Measurements from ENCODE around the gene WSCD1. TPM values are rescaled to one million over a fixed set of nuclear protein-coding genes. Genes with fewer than 3 reads are reported as not detected.

The WSCD1 gene
- total RNA-seq, 2 donors from 2014 or later: not detected

- Mint-ChIP-seq H3K4me1 (no peaks in the 10 kb centered on the region), H3K27ac (no peak overlapping the region), H3K36me3 (ENCODE audit: low read depth) (no peaks in the 10 kb centered on the region), H3K9me3 (no peaks in the 10 kb centered on the region), H3K4me3 (no peak overlapping the region), H3K27me3 (peaks cover 8% of the 10 kb centered on the region)
- ATAC-seq (replicated peaks): no peak
Observed at GRCh38 chr17:6086603-6087400, 16.6 kb downstream of the WSCD1 start.

- Mint-ChIP-seq H3K9me3 (no peaks in the 10 kb centered on the region), H3K27ac (no peak overlapping the region), H3K27me3 (peaks cover 8% of the 10 kb centered on the region), H3K36me3 (ENCODE audit: low read depth) (no peaks in the 10 kb centered on the region), H3K4me1 (no peaks in the 10 kb centered on the region), H3K4me3 (no peak overlapping the region)
- ATAC-seq (replicated peaks): no peak
Observed at GRCh38 chr17:6088141-6088540, 18.0 kb downstream of the WSCD1 start.

- H3K4me1 Mint-ChIP-seq: no peaks in the 10 kb centered on the region
- no peak for ATAC-seq (replicated peaks)
- H3K36me3 Mint-ChIP-seq (ENCODE audit: low read depth): no peaks in the 10 kb centered on the region
- peaks cover 14% of the 10 kb centered on the region for H3K27me3 Mint-ChIP-seq
- H3K4me3 Mint-ChIP-seq: no peak overlapping the region
- no peak overlapping the region for H3K27ac Mint-ChIP-seq
- H3K9me3 Mint-ChIP-seq: no peaks in the 10 kb centered on the region
Observed at GRCh38 chr17:6090253-6090652, 20.1 kb downstream of the WSCD1 start.

- Mint-ChIP-seq H3K4me1 (no peaks in the 10 kb centered on the region), H3K27me3 (peaks cover 12% of the 10 kb centered on the region), H3K4me3 (no peak overlapping the region), H3K27ac (no peak overlapping the region), H3K9me3 (no peaks in the 10 kb centered on the region), H3K36me3 (ENCODE audit: low read depth) (no peaks in the 10 kb centered on the region)
- ATAC-seq (replicated peaks): no peak
Observed at GRCh38 chr17:6092182-6092902, 22.2 kb downstream of the WSCD1 start.

- Mint-ChIP-seq H3K4me1 (no peaks in the 10 kb centered on the region), H3K27ac (no peak overlapping the region), H3K9me3 (no peaks in the 10 kb centered on the region), H3K27me3 (peaks cover 8% of the 10 kb centered on the region), H3K36me3 (ENCODE audit: low read depth) (no peaks in the 10 kb centered on the region), H3K4me3 (no peak overlapping the region)
- no peak for ATAC-seq (replicated peaks)
Observed at GRCh38 chr17:6092903-6093468, 22.8 kb downstream of the WSCD1 start.

GRCh38 chr17:6094453-6094852 is 24.3 kb downstream of the WSCD1 start:
- Mint-ChIP-seq H3K4me3 (no peak overlapping the region), H3K4me1 (no peaks in the 10 kb centered on the region), H3K9me3 (no peaks in the 10 kb centered on the region), H3K36me3 (ENCODE audit: low read depth) (no peaks in the 10 kb centered on the region), H3K27ac (no peak overlapping the region), H3K27me3 (peaks cover 10% of the 10 kb centered on the region)
- ATAC-seq (replicated peaks): no peak

GRCh38 chr17:6094926-6095325 is 24.7 kb downstream of the WSCD1 start:
- Mint-ChIP-seq H3K4me1 (no peaks in the 10 kb centered on the region), H3K27me3 (peaks cover 10% of the 10 kb centered on the region), H3K4me3 (no peak overlapping the region), H3K9me3 (no peaks in the 10 kb centered on the region), H3K27ac (no peak overlapping the region), H3K36me3 (ENCODE audit: low read depth) (no peaks in the 10 kb centered on the region)
- no peak for ATAC-seq (replicated peaks)

GRCh38 chr17:6095501-6095900 is 25.3 kb downstream of the WSCD1 start:
- peaks cover 10% of the 10 kb centered on the region for H3K27me3 Mint-ChIP-seq
- H3K4me3 Mint-ChIP-seq: no peak overlapping the region
- ATAC-seq (replicated peaks): no peak

GRCh38 chr17:6096201-6097004 is 26.2 kb downstream of the WSCD1 start:
- Mint-ChIP-seq H3K4me1 (no peaks in the 10 kb centered on the region), H3K36me3 (ENCODE audit: low read depth) (no peaks in the 10 kb centered on the region), H3K27me3 (peaks cover 10% of the 10 kb centered on the region), H3K9me3 (no peaks in the 10 kb centered on the region), H3K27ac (no peak overlapping the region), H3K4me3 (no peak overlapping the region)
- no peak for ATAC-seq (replicated peaks)

More at GRCh38 chr17:6095501-6095900, 25.3 kb downstream of the WSCD1 start:
- no peaks in the 10 kb centered on the region for H3K9me3 Mint-ChIP-seq
- no peak overlapping the region for H3K27ac Mint-ChIP-seq
- no peaks in the 10 kb centered on the region for H3K36me3 Mint-ChIP-seq (ENCODE audit: low read depth)
- no peaks in the 10 kb centered on the region for H3K4me1 Mint-ChIP-seq

GRCh38 chr17:6097005-6097279 is 26.8 kb downstream of the WSCD1 start:
- H3K4me1 Mint-ChIP-seq: no peaks in the 10 kb centered on the region
- no peak overlapping the region for H3K4me3 Mint-ChIP-seq
- ATAC-seq (replicated peaks): no peak
- H3K27me3 Mint-ChIP-seq: peaks cover 10% of the 10 kb centered on the region
- H3K9me3 Mint-ChIP-seq: no peaks in the 10 kb centered on the region
- no peak overlapping the region for H3K27ac Mint-ChIP-seq
- H3K36me3 Mint-ChIP-seq (ENCODE audit: low read depth): no peaks in the 10 kb centered on the region

- H3K4me1 Mint-ChIP-seq: no peaks in the 10 kb centered on the region
- H3K27me3 Mint-ChIP-seq: peaks cover 14% of the 10 kb centered on the region
- no peak overlapping the region for H3K4me3 Mint-ChIP-seq
- H3K27ac Mint-ChIP-seq: no peak overlapping the region
- ATAC-seq (replicated peaks): no peak
- H3K36me3 Mint-ChIP-seq (ENCODE audit: low read depth): no peaks in the 10 kb centered on the region
- H3K9me3 Mint-ChIP-seq: no peaks in the 10 kb centered on the region
Observed at GRCh38 chr17:6098050-6098822, 28.1 kb downstream of the WSCD1 start.

- Mint-ChIP-seq H3K36me3 (ENCODE audit: low read depth) (no peaks in the 10 kb centered on the region), H3K4me1 (no peaks in the 10 kb centered on the region), H3K4me3 (no peak overlapping the region), H3K27me3 (peaks cover 14% of the 10 kb centered on the region), H3K27ac (no peak overlapping the region), H3K9me3 (no peaks in the 10 kb centered on the region)
- ATAC-seq (replicated peaks): no peak
Observed at GRCh38 chr17:6098823-6099180, 28.6 kb downstream of the WSCD1 start.

GRCh38 chr17:6099492-6099891 is 29.3 kb downstream of the WSCD1 start:
- no peak overlapping the region for H3K4me3 Mint-ChIP-seq
- ATAC-seq (replicated peaks): no peak
- no peaks in the 10 kb centered on the region for H3K4me1 Mint-ChIP-seq
- H3K9me3 Mint-ChIP-seq: no peaks in the 10 kb centered on the region
- H3K36me3 Mint-ChIP-seq (ENCODE audit: low read depth): no peaks in the 10 kb centered on the region
- peaks cover 10% of the 10 kb centered on the region for H3K27me3 Mint-ChIP-seq
- H3K27ac Mint-ChIP-seq: no peak overlapping the region

GRCh38 chr17:6100146-6100545 is 30.0 kb downstream of the WSCD1 start:
- H3K4me1 Mint-ChIP-seq: no peaks in the 10 kb centered on the region
- ATAC-seq (replicated peaks): no peak
- H3K36me3 Mint-ChIP-seq (ENCODE audit: low read depth): no peaks in the 10 kb centered on the region
- peaks cover 10% of the 10 kb centered on the region for H3K27me3 Mint-ChIP-seq
- no peaks in the 10 kb centered on the region for H3K9me3 Mint-ChIP-seq
- no peak overlapping the region for H3K27ac Mint-ChIP-seq
- no peak overlapping the region for H3K4me3 Mint-ChIP-seq

All from activated T-helper 17 cell treated with anti-CD3 and anti-CD28 coated beads, Interleukin-2, amount 50 U/mL, for 72 hours (primary cell).